Neutrophil (primary cell): Measurements from ENCODE around the gene UTS2R.
"Not testable (repeated sequence)": the region's sequence is repeated elsewhere in the genome, so short reads cannot be mapped to it uniquely, and the experiment has no call there.

Experiments used
- H3K27ac ChIP-seq: fragments of 200-600 bp; sonication (generic); 2 replicates; pipeline ENCODE4 v1.5.1; 2016; ENCODE audit warnings: mild to moderate bottlenecking, moderate library complexity
- H3K27me3 ChIP-seq: fragments of 200-600 bp; sonication (generic); 2 replicates; pipeline ENCODE4 v1.6.0; 2016; ENCODE audit warnings: mild to moderate bottlenecking
- H3K36me3 ChIP-seq: fragments of 200-600 bp; sonication (generic); 2 replicates; pipeline ENCODE4 v1.5.1; 2017
- H3K4me1 ChIP-seq, 2 experiments: fragments of 200-600 bp in 1 of 2; sonication (generic) in 1 of 2; 1 replicate in 1 of 2; 2 replicates in 1 of 2; pipeline versions ENCODE4 v1.5.1 to v1.6.1; 2013 to 2016; ENCODE audit warnings: low read depth in 1 of 2, low read length in 1 of 2, mild to moderate bottlenecking in 1 of 2, moderate library complexity in 1 of 2; ENCODE audit not compliant: control insufficient read depth in 1 of 2, insufficient read depth in 1 of 2
- H3K4me3 ChIP-seq, 2 experiments: fragments of 200-600 bp in 1 of 2; sonication (generic) in 1 of 2; 1 replicate in 1 of 2; 2 replicates in 1 of 2; pipeline ENCODE4 v1.5.1; 2013 to 2016; ENCODE audit warnings: low read depth in 1 of 2, low read length in 1 of 2, mild to moderate bottlenecking in 1 of 2, moderate library complexity in 1 of 2
- H3K9me3 ChIP-seq: fragments of 200-600 bp; sonication (generic); 2 replicates; pipeline ENCODE4 v1.5.1; 2016
- CTCF ChIP-seq: fragments of 200-600 bp; sonication (generic); IDR thresholded peaks from 2 replicates; pipeline ENCODE4 v1.5.1; 2016; ENCODE audit warnings: antibody characterized with exemption

Gene UTS2R

GRCh38 chr17:82380860-82381702 lies 9.5 kb downstream of the UTS2R start:
- H3K27ac ChIP-seq: no peak overlapping the region

GRCh38 chr17:82381703-82382009 lies 10.1 kb downstream of the UTS2R start:
- not testable (repeated sequence) for H3K27ac ChIP-seq, H3K9me3 ChIP-seq, H3K4me1 ChIP-seq, H3K36me3 ChIP-seq, H3K4me3 ChIP-seq
- H3K27me3 ChIP-seq: peaks cover 91% of the 10 kb centered on the region

More at GRCh38 chr17:82380860-82381702, 9.5 kb downstream of the UTS2R start:
- Histone ChIP-seq H3K4me1 (peaks cover 2 to 5% of the 10 kb centered on the region in 2 experiments), H3K9me3 (no peaks in the 10 kb centered on the region), H3K4me3 (no peak overlapping the region), H3K27me3 (peaks cover 91% of the 10 kb centered on the region), H3K36me3 (no peaks in the 10 kb centered on the region)
- no peak for TF ChIP-seq CTCF

GRCh38 chr17:82382220-82382932 lies 10.8 kb downstream of the UTS2R start:
- not testable (repeated sequence) for H3K4me3 ChIP-seq, H3K36me3 ChIP-seq, H3K4me1 ChIP-seq, H3K9me3 ChIP-seq, H3K27ac ChIP-seq
- peaks cover 95% of the 10 kb centered on the region for H3K27me3 ChIP-seq

- Histone ChIP-seq H3K9me3 (no peaks in the 10 kb centered on the region), H3K36me3 (no peaks in the 10 kb centered on the region), H3K4me1 (peaks cover 10% of the 10 kb centered on the region in 2 experiments), H3K27ac (no peak overlapping the region), H3K27me3 (peaks cover 95% of the 10 kb centered on the region), H3K4me3 (no peak overlapping the region)
- TF ChIP-seq CTCF: no peak
Measured at GRCh38 chr17:82382933-82383255, 11.3 kb downstream of the UTS2R start.

- H3K27ac ChIP-seq: no peak overlapping the region
- no peak overlapping the region for H3K4me3 ChIP-seq
- H3K9me3 ChIP-seq: no peaks in the 10 kb centered on the region
- no peak for TF ChIP-seq CTCF
- H3K4me1 ChIP-seq: peaks cover 10% of the 10 kb centered on the region in 2 experiments
- peaks cover 95% of the 10 kb centered on the region for H3K27me3 ChIP-seq
- no peaks in the 10 kb centered on the region for H3K36me3 ChIP-seq
Measured at GRCh38 chr17:82383411-82383810, 11.8 kb downstream of the UTS2R start.

GRCh38 chr17:82384051-82384729 lies 12.6 kb downstream of the UTS2R start:
- no peak overlapping the region for H3K27ac ChIP-seq
- TF ChIP-seq CTCF: no peak
- peaks cover 97% of the 10 kb centered on the region for H3K27me3 ChIP-seq
- H3K4me3 ChIP-seq: no peak overlapping the region
- H3K4me1 ChIP-seq: peaks cover 10% of the 10 kb centered on the region in 2 experiments
- no peaks in the 10 kb centered on the region for H3K9me3 ChIP-seq
- H3K36me3 ChIP-seq: no peaks in the 10 kb centered on the region
